Articular chondrocyte of knee joint (primary cell): ENCODE data around the gene GCM1. TPM values are rescaled to one million over a fixed set of nuclear protein-coding genes. Genes with fewer than 3 reads are reported as not detected.

Source experiments
- small RNA-seq: library from RNA; depleted of rRNA; stranded (forward); fragments of <200 nt; gene quantifications from one replicate; pipeline ENCODE3, GENCODE V24; 2012
- total RNA-seq: library from RNA; depleted of rRNA; stranded (reverse); fragments of >200 nt; gene quantifications from 2 replicates; pipeline ENCODE4 v1.2.3, GENCODE V29; 2012

Gene GCM1, protein sequence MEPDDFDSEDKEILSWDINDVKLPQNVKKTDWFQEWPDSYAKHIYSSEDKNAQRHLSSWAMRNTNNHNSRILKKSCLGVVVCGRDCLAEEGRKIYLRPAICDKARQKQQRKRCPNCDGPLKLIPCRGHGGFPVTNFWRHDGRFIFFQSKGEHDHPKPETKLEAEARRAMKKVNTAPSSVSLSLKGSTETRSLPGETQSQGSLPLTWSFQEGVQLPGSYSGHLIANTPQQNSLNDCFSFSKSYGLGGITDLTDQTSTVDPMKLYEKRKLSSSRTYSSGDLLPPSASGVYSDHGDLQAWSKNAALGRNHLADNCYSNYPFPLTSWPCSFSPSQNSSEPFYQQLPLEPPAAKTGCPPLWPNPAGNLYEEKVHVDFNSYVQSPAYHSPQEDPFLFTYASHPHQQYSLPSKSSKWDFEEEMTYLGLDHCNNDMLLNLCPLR
- not detected in 2 replicates for total RNA-seq

DNA sequence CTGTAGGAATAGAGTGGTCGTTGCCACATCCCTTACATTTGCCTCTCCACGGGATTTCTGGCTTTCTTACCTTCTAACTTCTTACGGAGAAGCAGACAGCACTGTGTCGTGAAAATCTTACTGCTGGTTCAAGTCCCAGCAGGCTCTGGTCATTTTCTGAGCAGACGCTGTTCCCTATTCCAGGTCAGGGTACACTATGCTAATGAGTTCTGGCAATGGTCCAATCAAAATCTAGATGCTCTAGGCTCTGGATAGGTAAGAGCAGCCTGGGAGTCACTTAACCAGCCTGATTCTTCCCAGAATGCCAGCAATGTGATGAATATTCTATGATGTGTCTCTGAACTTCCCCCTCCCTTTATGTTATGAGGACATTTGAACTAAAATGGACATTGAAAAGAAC, at the start of gene GCM1:
Gene GCM1 (minus strand): TSS at position 158 of the 400 bp plus-strand sequence. CDS start 3,209 bp downstream, outside the sequence.

Small RNA genes within 50 kb of the gene (small RNA-seq; reads per million reads assigned to genes)
- gene RN7SL244P, result not detected
- not detected for gene RNU6-464P

Other genes with a start within 250 kb of the GCM1 start
- not detected in 2 replicates for gene GSTA3, start 239.1 kb downstream of the GCM1 start, total RNA-seq
- 69.4 and 69.5 TPM in 2 replicates for gene GSTA4, start 153.6 kb downstream of the GCM1 start, total RNA-seq
- 19.9 and 20.0 TPM in 2 replicates for gene CILK1, start 87.0 kb downstream of the GCM1 start, total RNA-seq
- gene FBXO9, start 83.4 kb downstream of the GCM1 start, total RNA-seq, result 56.9 and 58.9 TPM in 2 replicates
- 146 and 159 TPM in 2 replicates for gene ELOVL5, start 200.1 kb upstream of the GCM1 start, total RNA-seq